ENCODE data around the gene KLHDC7B. TPM values are rescaled to one million over a fixed set of nuclear protein-coding genes. Genes with fewer than 3 reads are reported as not detected.

The KLHDC7B gene
- total RNA-seq, 2 donors from 2014 or later, result 0.14 to 0.28 TPM

DNA sequence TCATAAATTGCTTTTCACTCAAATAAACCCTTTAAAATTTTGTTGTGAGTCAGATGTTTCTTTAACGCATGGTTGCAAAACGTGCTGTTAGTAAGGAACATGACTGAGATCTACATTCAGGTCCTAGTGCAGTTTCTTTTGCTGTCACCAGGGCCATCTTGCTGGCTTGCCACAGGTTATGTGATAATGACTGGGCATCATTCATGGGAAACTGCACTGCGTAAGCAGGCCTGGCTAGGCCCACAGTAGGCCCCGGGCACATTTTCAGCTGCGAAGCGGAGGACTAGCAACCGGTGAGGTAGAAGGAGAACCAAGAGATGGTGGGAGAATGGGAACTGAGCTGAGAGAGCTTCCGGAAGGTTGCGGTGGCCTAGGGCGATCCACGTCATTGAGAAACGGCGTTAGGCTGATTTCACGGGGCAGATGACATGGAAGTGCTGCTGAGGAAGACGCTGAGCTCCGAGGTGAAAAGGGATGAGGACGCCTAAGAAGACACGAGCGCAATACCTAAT lies 3.2 kb upstream of the KLHDC7B start:
- intact Hi-C loops (cut with DNase I), result no loop called here
- DNase-seq (ENCODE audit: low spot score), result peak; percentile 87

DNA sequence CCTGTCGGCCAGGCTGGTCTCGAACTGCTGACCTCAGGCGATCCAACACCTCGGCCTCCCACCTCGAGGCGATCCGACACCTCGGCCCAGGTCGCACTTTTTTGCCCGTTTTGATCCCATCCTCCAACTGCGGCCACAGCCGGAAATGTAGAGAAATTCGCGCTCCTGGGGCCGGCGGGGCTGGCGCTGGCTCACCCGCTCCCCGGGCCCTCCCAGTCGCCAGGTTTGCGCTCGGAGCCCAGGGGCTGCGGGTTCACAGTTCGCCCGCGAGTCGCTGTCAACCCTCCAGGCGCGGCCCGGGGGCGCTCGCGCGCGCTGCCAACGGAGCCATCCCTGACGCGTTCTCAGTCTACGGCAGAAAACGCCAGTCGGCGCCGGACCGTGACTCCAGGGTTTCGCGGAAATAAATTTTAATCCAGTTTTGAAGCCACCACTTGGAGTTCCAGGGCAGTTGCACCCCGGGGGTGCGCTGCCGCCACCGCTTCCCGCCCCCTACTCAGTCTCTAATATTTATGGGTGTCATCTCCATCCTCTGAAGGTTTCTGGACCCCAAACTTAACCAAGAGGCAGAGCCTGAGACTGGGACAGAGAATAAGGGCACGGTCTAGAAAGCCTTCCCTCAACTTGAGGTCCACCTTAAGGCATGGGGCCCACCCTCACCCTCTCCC lies 1.5 kb upstream of the KLHDC7B start:
- peak; percentile 93 for DNase-seq (ENCODE audit: low spot score)
- intact Hi-C loops (cut with DNase I), result no loop called here

DNA sequence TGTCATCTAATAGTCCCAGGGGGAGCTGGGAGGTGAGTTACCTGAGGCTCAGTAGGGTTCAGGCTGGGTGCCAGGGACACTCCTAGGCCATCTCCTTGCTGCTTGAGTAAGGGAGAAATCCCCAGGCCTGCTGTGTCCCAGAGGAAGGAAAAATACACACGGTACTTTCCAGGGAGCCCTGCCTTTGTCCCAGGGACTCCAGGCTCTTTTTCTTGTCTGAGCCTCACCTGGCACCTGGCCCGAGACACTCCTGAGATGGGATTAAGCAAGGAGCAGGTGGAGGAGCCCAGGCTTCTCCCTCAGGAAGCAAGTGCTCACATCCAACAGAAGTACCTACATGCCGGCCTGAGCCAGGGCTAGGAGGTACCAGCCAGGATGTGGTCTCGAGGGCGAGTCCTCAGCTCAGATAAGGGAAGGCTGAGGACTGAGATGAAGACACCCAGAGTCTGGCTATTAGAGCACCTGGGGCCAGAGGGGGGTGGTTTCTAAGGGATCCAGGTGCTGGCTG lies 899 bp upstream of the KLHDC7B start:
- DNase-seq (ENCODE audit: low spot score), result no peak
- intact Hi-C loops (cut with DNase I), result no loop called here

DNA sequence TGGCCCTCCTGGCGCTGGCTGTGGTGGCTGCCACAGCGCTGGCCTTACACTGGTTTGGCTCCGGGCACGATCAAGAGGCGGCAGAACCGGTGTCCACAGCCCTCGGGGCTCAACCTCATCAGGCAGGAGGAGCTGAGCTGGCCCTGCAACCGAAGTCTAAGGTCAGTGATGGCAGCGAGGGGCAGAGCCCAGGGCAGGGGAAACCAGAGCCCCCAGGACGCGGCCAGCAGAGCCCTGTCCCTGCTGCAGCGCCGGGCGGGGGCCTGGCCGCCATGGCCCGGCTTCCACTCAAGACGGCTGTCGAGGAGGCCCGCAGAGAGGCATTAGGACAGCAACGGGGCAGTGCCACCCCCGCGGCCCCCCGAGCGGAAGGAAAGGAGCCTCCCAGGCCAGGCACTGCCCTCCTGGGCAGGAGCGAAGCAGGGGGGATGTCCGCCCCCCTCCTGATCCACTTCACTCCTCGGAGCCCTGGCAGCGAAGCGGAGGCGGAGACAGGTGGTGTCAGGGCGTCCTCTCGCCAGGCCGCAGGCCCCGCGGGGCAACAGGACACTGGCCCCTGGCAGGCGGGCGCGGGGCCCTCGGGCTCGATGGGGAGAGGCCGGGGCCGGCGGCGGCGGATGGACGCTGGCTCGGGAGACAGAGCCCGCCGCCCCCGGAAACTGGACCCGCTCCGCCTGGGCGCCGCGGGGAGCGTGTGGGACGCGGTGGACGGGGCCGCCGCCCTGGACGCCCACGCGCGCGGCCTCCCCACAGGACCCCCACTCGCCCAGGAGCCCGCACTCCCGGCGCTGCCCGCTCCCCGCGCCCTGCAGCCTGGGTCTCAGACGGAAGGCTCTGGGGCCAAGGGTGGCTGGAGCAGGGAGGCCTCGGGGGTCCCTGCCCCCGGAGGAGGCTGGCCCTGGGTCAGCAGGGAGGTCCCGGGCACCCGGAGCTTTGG lies 895 bp downstream of the KLHDC7B start:
- intact Hi-C loops (cut with DNase I), result no loop called here
- DNase-seq (ENCODE audit: low spot score), result no peak

DNA sequence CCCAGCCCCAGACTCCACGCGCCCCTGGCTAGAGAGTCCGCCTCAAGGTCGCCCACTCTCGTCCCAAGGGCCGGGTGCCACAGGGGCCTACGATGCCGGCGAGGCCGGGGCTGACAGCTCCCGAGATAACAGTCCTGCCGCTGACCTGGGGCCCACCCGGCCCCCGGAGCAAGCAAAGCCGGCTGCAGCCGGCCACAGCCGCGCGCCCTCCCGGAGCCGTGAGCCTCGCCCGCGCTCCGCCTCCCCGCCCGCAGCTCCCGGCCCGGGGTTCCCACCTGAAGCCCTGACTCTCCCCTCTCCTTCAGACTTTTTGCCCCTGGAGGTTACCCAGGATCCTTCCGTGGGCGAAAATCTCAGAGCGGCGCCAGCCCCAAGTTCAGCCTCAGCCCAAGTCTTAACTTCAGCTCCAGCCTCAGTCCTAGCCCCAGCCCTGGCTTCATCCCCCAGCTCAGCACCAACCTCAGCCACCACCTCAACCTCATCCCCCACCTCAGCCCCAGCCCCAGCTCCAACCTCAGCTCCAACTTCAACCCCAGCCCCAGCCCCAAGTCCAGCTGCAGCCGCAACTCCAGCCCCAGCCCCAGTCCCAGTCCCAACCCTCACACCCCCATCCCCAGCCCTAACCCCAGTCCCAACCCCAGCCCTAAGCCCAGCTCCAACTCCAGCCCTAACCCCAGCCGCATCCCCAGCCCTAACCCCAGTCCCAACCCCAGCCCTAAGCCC lies 1.7 kb downstream of the KLHDC7B start:
- intact Hi-C loops (cut with DNase I), result no loop called here
- no peak for DNase-seq (ENCODE audit: low spot score)

DNA sequence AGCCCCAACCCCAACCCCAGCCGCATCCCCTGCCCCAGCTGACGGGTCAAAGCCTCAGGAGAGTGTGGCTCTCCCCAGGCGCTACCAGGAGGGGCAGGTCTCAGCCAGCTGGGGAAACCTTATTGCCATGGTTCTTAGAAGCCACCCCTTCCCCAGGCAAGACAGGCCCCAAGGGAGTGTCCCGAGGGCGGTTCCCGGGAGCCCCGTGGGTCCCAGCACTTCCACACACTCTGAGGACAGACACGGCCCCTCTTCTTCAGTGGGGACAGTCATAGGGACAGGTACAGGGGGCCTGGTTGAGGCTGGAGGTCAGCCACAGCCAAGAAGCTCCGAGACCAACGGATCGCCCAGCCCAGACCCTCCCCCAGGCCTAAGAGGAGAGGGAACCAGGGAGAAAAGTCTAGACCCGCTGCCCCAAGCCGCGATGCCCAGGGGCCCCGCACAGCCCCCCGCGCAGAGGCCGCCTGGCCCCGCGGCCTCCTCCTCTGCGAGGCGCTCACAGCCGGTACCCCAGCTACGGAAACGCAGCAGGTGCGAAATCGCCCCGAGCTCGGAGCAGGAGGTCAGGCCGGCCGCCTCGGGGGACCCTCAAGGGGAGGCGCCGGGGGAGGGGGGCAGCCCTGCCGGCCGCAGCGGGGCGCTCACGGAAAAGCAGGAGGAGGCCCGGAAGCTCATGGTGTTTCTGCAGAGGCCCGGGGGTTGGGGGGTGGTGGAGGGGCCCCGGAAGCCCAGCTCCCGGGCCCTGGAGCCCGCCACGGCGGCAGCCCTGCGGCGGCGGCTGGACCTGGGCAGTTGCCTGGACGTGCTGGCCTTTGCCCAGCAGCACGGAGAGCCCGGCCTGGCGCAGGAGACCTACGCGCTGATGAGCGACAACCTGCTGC lies 2.6 kb downstream of the KLHDC7B start:
- intact Hi-C loops (cut with DNase I), result no loop called here
- no peak for DNase-seq (ENCODE audit: low spot score)

DNA sequence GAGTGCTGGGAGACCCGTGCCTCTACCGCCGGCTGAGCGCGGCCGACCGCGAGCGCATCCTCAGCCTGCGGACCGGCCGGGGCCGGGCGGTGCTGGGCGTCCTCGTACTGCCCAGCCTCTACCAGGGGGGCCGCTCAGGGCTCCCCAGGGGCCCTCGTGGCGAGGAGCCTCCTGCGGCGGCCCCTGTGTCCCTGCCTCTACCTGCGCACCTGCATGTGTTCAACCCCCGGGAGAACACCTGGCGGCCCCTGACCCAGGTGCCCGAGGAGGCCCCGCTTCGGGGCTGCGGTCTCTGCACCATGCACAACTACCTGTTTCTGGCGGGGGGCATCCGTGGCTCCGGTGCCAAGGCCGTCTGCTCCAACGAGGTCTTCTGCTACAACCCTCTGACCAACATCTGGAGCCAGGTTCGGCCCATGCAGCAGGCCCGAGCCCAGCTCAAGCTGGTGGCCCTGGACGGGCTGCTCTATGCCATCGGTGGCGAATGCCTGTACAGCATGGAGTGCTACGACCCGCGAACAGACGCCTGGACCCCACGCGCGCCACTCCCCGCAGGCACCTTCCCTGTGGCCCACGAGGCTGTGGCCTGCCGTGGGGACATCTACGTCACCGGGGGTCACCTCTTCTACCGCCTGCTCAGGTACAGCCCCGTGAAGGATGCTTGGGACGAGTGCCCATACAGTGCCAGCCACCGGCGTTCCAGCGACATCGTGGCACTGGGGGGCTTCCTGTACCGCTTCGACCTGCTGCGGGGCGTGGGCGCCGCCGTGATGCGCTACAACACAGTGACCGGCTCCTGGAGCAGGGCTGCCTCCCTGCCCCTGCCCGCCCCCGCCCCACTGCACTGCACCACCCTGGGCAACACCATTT lies 3.5 kb downstream of the KLHDC7B start:
- intact Hi-C loops (cut with DNase I), result no loop called here
- no peak for DNase-seq (ENCODE audit: low spot score)

DNA sequence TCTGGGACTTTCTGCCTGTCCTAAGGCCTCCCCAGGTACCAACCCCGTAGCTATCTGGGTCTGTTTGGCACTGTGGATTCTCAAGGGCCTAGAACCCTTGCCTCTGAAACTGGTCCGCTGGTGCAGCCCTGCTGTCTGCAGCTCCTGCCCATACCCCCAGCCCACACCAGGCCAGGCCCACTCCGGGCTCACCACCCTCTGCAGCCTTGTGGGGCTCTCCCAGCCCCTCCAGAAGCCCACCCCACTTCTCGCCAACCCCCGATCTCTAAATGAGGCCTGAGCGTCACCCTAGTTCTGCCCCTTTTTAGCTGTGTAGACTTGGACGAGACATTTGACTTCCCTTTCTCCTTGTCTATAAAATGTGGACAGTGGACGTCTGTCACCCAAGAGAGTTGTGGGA lies 4.7 kb downstream of the KLHDC7B start:
- intact Hi-C loops (cut with DNase I), result no loop called here

DNA sequence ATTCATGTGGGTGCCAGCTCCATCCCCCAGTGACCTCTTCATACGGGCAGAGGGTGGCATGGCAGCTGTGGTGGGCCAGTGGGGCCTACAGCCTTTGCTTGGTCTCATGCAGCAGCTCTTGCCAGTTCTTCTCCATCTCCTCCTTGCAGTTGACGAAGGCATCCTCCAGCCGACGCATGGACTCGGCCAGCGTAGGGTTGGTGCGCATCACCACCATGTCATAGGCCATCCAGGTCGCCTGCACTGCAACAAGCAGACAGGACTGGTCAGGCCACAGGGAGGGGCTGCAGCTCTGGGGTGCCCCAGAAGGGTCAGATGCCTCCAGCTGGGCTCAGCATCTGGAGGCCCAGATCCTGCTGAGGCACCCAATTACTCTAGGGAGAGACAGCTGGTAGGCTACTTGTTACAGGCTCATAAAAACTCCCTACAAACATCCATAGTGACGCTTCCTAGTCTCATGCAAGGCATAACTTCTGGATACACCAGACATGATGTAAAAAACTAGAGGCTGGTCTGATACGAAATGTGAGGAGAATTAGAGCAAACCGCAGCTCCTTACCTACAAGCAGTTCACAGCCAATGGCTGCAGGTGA lies 5.6 kb downstream of the KLHDC7B start:
- DNase-seq (ENCODE audit: low spot score), result no peak
- intact Hi-C loops (cut with DNase I), result no loop called here

More for the DNA sequence above, 4.7 kb downstream of the KLHDC7B start:
- DNase-seq (ENCODE audit: low spot score), result no peak

DNA sequence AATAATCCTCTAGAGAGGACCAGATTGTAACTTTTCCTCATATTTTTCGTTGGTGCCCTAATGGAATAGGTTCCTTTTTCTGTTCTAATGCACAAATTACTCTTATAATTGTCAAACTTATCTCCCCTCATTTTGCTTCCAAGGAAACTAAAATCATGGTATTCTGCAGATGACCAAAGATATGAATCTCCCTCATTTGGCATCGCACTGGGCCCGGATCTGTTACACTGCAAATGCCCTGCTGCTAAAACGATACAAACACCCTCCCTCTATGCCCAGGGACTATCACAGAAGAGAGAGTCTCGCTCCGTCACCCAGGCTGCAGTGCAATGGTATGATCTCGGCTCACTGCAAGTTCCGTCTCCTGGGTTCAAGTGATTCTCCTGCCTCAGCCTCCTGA lies 7.6 kb downstream of the KLHDC7B start:
- intact Hi-C loops (cut with DNase I), result no loop called here
- no peak for DNase-seq (ENCODE audit: low spot score)

DNA sequence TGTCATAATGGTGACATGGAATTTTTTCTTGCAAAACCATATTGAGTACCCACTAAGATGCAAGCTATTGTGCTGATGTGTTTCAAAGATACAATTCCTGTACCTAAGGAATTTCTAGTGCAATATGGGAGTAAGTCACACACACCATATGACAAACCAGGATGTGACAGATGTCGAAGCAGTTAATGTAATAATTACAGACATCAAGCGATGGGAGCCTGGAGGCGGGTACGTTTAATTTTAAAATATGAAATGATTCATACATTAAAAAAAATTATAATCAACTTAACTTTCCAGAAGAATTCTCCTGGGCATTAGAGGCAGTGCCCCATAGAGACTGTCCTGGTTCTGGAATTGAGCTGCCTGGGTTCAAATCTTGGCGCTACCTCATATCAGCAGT lies 11.0 kb downstream of the KLHDC7B start:
- intact Hi-C loops (cut with DNase I), result no loop called here
- no peak for DNase-seq (ENCODE audit: low spot score)

DNA sequence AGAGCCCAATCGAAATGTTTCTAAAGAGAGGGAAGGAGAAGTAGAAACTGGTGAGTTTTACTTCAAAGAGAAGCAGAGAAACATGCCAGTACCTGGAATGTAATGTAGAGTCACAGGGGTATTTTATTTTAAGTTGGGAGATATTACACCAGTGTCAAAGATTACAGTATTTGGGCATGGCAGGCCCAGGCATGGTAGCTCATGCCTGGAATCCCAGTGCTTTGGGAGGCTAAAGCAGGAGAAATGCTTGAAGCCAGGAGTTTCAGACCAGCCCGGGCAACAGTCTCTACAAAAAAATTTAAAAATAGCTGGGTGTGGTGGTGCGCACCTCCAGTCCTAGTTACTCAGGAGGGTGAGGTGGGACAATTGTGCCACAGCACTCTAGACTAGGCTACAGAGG lies 14.3 kb downstream of the KLHDC7B start:
- no peak for DNase-seq (ENCODE audit: low spot score)
- intact Hi-C loops (cut with DNase I), result no loop called here

DNA sequence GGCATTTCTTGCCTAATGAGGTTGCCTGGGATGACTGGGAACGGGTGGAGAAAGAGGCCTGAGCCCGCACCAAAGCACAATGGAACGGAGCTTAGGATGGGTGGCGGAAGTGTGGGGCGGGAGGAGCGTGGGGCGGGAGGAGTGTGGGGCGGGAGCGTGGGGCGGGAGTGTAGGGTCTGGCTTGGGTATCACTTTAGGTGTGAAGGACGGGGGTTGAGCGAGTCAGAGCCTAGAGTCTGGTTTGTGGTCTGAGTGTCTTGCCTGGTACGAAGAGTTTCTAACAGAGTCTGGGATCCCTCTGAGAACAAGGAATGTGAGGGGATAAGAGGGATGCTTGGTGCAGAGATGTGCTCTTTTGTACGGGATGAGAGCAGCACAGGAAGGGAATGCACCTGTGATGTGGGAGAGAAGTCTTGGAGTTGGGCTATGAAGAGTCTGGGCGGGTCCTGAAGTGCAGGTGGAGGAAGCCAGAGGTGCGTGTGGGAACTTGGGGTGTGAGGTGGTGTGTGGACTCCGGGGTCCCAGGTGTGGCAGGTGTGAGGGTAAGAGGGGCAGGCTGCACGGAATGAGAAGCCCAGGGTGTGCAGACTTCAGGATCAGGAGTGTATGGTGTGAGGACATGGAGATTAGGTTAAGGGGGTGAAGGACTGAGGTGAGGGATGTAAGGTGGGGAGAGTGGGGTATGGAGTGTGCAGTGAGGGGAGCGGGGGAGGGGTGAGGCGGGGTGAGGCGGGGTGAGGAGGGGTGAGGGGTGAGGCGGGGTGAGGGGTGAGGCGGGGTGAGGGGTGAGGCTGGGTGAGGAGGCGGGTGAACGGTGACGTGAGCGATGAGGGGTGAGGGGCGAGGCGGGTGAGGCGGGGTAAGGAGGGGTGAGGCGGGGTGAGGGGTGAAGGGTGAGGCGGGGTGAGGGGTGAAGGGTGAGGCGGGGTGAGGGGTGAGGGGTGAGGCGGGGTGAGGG lies 16.0 kb downstream of the KLHDC7B start:
- no peak for DNase-seq (ENCODE audit: low spot score)
- intact Hi-C loops (cut with DNase I), result no loop called here

DNA sequence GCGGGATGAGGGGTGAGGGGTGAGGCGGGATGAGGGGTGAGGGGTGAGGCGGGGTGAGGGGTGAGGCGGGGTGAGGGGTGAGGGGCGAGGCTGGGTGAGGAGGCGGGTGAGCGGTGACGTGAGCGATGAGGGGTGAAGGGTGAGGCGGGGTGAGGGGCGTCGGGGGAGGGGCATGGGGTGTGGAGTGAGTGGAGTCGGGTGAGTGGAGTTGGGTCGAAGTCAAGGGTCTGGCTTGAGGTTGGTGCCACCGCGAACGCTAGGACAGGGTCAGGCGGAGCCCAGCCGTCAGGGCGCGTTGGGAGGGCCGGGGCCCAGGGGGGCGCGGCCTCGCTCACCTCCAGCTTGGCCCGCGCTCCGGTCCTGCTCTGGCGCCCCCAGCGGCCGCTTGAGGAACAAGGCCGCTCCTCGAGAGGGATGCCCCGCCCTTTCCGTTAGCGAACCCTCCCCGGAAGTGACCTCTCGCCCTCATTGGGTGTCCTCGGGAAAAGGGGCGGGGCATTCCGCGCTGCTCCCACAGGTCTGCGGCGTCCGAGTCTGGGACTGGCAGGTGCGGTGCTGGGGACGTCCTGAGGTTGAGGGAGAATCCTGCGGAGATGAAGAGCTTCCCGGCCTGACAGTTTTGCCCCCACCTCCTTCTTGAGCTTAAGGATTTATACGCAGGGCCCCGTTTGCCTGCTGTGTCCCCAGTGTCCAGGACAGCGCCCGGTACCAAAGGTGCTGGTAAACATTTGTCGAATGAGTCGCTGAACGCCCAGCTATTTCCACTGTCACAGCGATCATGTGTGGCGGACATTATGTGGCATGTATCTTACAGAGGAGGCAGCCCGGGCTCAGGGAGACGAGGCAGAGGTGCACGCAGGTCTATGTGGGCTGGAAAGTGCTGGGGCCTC lies 17.1 kb downstream of the KLHDC7B start, which contains the start of gene SYCE3:
Gene SYCE3, minus strand, starts transcription at position 397 of the 890 bp plus-strand sequence. CDS start 6,514 bp downstream, outside the sequence.
- intact Hi-C loops (cut with DNase I), result no loop called here

More for the DNA sequence above, 17.1 kb downstream of the KLHDC7B start, which contains the start of gene SYCE3:
- peak; percentile 99 for DNase-seq (ENCODE audit: low spot score)
